GM06990 (cell line): ENCODE measurements around the gene HOXC5.

Experiments used
- DNase-seq: peaks from one replicate; pipeline ENCODE4 v3.0.0-alpha.2; 2011; ENCODE audit not compliant: insufficient read length; ENCODE audit errors: extremely low read depth
- H3K27me3 ChIP-seq: replicated peaks from 2 replicates; pipeline ENCODE4 v1.6.0; 2011; ENCODE audit warnings: low read length; ENCODE audit not compliant: control insufficient read depth, insufficient read depth
- H3K36me3 ChIP-seq: 2 replicates; pipeline ENCODE4 v1.5.1; 2011; ENCODE audit warnings: low read length; ENCODE audit not compliant: control insufficient read depth, insufficient read depth
- H3K4me3 ChIP-seq: replicated peaks from 2 replicates; pipeline ENCODE4 v1.5.1; 2011; ENCODE audit warnings: low read depth, mild to moderate bottlenecking, control low read depth, low read length
- CTCF ChIP-seq: IDR thresholded peaks from 2 replicates; pipeline ENCODE4 v1.5.1; 2011; ENCODE audit warnings: low read length, control low read depth, mild to moderate bottlenecking, inconsistent platforms; ENCODE audit not compliant: insufficient read depth, poor library complexity, severe bottlenecking

HOXC5 gene

GRCh38 chr12:54030442-54030801 is 2.4 kb upstream of the HOXC5 start:
- TF ChIP-seq CTCF: no peak
- DNase-seq: no peak
- Histone ChIP-seq H3K27me3 (peaks cover 2% of the 10 kb centered on the region; the same call in 1 of the 2 replicates), H3K36me3 (no peaks in the 10 kb centered on the region), H3K4me3 (no peak overlapping the region)

- no peak for DNase-seq
- no peaks in the 10 kb centered on the region for H3K36me3 ChIP-seq
- peaks cover 2% of the 10 kb centered on the region; the same call in 1 of the 2 replicates for H3K27me3 ChIP-seq
- no peak overlapping the region for H3K4me3 ChIP-seq
- TF ChIP-seq CTCF: no peak
Observed at GRCh38 chr12:54030889-54031471, 1.9 kb upstream of the HOXC5 start.

GRCh38 chr12:54031480-54031879 is 1.4 kb upstream of the HOXC5 start:
- no peak overlapping the region for H3K4me3 ChIP-seq
- no peak for DNase-seq
- H3K27me3 ChIP-seq: peaks cover 2% of the 10 kb centered on the region; the same call in 1 of the 2 replicates
- H3K36me3 ChIP-seq: no peaks in the 10 kb centered on the region
- no peak for TF ChIP-seq CTCF

GRCh38 chr12:54032086-54032619 is 697 bp upstream of the HOXC5 start:
- no peaks in the 10 kb centered on the region for H3K36me3 ChIP-seq
- peaks cover 2% of the 10 kb centered on the region; the same call in 1 of the 2 replicates for H3K27me3 ChIP-seq
- no peak overlapping the region for H3K4me3 ChIP-seq
- no peak for TF ChIP-seq CTCF
- no peak for DNase-seq

- Histone ChIP-seq H3K4me3 (peak overlapping the region; percentile 42), H3K36me3 (no peaks in the 10 kb centered on the region), H3K27me3 (peaks cover 2% of the 10 kb centered on the region; the same call in 1 of the 2 replicates)
- TF ChIP-seq CTCF: no peak
- DNase-seq: no peak
Observed at GRCh38 chr12:54033106-54033979, 493 bp downstream of the HOXC5 start.
